ENCODE data around the gene OCSTAMP. TPM values are rescaled to one million over a fixed set of nuclear protein-coding genes. Genes with fewer than 3 reads are reported as not detected.

The OCSTAMP gene
- polyA plus RNA-seq (2013, experiment 1 of 2; ENCODE audit: insufficient read length), result not detected
- polyA plus RNA-seq (2013, experiment 2 of 2; ENCODE audit: insufficient read length), result not detected

GRCh38 chr20:46550461-46550860, at the start of gene OCSTAMP:
Gene OCSTAMP, minus strand, starts transcription at chr20:46550654. Its CDS starts 94 bp downstream, at chr20:46550560.
- DNase-seq, result no peak

- no peak for DNase-seq
These were observed 49.0 kb upstream of the OCSTAMP start for GRCh38 chr20:46599227-46599987.

DNA sequence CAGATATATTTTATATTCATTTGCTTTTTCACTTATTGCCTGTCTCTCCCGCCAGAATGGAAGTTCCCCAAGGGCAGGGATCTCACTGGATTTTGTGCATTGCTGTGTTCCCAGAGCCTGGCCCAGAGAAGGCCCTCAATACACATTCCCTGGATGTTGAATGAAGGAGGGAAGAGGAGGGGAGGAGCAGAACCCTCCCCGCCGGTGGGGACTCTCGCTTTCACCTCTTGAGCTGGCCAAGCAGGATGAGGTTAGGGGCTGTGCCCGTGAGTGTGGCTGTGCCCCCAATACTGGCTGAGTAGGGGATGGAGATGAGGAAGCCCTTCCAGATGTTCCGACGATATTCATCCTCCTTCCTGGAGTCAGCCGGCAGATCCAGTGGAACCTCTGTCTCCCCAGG, 45.5 kb upstream of the OCSTAMP start:
- DNase-seq, result no peak

DNA sequence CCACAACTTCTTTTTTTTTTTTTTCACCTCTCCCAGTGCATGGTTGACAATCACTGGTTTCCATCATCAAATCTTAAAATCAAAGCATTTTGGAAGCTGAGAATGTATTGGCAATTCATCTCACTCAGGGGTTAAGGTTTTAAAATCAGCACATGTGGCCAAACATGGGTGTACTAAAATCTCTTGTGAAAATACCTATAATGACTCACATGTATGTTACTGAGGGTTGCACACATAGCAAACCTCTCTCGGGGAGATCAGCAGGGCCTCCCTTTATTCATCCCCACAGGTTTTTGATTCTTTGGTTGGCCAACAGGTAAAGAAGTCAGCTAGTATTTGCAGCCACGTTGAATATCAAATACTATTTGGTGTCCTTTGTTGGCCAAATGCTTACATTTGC, 44.3 kb upstream of the OCSTAMP start:
- DNase-seq, result no peak

- DNase-seq, result no peak
These were observed 42.3 kb upstream of the OCSTAMP start for GRCh38 chr20:46592580-46593362.

DNA sequence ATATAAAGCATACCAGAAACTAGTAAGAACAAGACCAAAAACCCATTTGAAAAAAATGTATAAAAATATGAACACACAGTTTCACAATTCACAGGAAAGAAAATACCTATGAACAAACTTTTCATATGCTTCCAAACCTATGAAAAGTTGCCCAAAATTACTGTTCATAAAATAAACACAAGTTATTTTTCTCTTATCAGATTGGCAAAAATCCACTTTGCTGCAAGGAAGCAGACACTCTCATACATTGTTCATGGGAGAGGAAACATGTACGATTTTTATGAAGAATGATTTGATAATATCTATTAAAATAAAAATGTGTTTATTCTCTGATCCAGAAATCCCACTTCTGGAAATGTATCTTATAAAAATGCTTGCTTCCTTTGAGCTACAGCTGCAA, 40.0 kb upstream of the OCSTAMP start:
- DNase-seq, result no peak

DNA sequence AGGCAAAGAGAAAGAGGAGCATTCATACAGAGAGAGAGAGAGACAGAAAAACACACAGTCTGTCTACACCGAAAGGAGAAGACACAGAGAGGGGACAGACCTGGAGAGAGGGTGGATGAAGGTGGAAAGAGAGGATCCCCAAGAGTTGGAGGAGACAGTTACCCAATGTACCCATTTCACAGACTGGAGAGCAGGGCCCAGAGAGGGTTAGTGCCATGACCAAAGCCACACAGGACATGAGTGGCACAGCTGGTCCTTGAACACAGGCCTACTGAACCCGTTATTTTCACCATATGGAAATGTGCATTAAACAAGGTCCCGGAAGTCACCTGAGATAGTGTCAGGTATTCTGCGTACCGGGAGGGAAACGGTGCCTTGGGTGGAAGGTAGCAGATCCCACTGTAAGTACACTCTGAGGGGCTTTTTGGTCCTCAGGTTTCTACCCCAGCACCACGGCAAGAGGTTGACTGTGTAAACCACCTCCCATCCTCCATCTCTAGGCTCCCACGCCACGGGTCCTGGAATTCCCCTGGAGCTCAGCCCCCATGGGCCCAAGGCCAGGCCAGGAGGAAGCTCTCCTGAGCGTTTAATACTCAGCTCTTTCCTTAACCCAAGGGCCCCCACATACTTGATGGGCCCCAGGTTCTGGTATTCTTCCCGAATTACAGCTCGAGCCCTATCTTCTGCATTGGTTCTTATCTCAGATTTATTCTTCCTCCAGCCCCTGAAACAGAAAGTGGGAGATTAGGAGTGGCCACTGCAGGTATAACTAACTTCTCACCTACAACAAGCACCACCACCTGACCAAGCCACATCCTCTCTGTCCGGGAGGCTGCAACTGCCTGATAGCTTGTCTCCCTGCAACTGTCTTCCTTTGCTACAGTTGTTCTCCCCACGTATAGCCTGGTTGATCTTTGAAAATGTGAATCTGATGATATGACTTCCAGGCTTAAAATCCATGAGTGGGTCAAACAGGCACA, 38.4 kb upstream of the OCSTAMP start:
- no peak for DNase-seq

DNA sequence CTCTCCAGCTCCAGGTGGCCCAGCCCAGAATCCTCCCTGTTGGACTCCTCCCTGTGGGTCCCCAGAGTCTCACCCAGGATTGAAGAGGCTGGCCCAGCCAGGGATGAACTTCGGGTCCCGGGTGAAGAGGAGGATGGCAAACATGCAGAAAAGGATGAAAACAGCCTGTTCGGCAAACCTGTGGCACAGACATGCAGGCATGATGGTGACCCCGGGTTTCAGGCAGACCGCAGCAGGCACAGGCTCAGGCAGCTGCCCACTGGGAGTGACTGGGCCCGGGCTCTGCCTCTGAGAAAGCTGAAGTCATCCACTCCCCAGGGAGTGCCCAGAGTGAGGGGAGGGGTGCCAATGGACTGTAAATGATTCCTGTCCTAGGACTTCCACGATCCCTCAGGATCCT, 37.5 kb upstream of the OCSTAMP start:
- DNase-seq, result no peak

GRCh38 chr20:46586724-46587123, 36.3 kb upstream of the OCSTAMP start:
- no peak for DNase-seq

- DNase-seq, result no peak
These were observed 34.1 kb upstream of the OCSTAMP start for GRCh38 chr20:46584508-46584907.

GRCh38 chr20:46583411-46584214, 33.2 kb upstream of the OCSTAMP start:
- DNase-seq, result no peak

- no peak for DNase-seq
These were observed 32.2 kb upstream of the OCSTAMP start for GRCh38 chr20:46582648-46583047.

DNA sequence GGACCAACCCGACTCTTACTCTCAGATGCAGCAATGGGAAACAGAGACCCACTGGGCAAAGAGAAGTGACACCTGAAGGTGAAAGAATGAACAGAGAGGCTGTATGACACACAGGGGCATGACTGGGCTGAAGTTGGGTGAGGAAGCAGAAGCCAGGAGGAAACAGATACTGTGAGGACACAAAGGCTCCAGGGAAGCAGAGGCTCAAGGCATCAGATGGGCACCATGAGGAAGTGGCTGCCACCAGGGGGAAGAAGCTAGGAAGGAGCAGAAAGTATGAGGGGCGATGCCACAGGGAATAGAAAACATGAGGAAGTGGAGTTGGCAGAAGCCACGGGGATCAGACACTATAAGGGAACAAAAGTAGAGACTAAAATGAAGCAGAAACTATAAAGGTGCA, 30.9 kb upstream of the OCSTAMP start:
- no peak for DNase-seq

- DNase-seq, result no peak
These were observed 30.3 kb upstream of the OCSTAMP start for GRCh38 chr20:46580613-46581205.

- DNase-seq, result no peak
These were observed 28.3 kb upstream of the OCSTAMP start for GRCh38 chr20:46578745-46579144.

DNA sequence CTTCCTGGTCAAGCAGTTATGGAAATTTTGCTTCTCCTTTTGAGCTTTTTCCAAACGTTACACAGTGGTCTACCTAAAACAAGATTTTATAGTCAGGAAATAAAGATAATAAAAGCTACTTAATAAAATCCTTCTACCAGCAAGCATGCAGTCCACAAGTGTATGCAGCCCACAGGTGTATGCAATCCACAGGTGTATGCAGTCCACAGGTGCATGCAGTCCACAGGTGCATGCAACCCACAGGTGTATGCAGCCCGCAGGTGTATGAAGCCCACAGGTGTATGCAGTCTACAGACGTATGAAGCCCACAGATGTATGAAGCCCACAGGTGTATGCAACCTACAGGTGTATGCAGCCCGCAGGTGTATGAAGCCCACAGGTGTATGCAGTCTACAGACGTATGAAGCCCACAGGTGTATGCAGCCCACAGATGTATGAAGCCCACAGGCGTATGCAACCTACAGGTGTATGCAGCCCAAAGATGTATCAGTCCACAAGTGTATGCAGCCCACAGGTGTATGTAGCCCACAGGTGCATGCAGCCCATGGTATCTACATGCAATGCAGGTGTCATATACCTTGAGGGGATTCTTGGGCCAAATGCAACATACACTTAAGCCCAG, 26.4 kb upstream of the OCSTAMP start:
- no peak for DNase-seq

GRCh38 chr20:46575937-46576461, 25.5 kb upstream of the OCSTAMP start:
- no peak for DNase-seq

DNA sequence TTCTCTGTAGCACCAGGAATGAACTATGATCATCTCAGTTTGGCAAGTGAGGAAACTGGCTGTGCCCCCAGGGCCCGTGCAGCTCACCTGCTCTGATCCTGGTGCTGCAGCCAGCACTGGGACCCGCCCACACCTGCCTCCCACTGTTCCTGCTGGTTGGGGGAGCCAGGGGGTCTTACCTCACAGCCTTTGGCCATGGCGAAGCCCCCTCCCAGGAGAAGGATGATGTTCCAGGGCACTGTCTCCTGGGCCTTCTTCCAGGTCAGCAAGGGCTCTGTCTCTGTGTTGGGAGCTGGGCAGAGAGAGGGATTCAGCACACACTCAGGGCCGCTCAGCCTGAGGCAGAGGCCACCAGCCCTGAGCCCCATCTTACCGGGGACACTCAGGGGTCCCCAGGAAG, 24.9 kb upstream of the OCSTAMP start:
- no peak for DNase-seq

- DNase-seq, result no peak
These were observed 23.5 kb upstream of the OCSTAMP start for GRCh38 chr20:46573788-46574584.

DNA sequence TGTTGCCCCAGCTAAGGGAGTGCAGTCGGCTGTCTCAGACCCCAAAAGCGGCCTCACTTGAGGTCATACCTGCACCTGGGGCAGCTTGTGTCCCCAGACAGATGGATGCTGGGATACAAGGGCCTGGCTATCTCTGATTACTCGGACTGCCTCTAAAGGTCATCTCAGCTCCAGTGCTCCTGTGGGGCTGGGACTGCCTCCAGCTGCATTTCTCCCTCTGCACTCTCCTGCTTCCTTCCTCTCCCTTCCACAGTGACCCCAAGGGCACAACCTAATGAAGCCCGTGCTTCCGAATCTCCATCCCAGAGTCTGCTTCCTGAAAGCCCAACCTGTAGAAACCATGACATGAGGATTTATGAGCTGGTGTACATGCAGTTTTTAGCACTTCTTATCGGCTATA, 22.8 kb upstream of the OCSTAMP start:
- DNase-seq, result no peak
